Measurements from ENCODE around the gene ANKRD11.

The ANKRD11 gene

DNA sequence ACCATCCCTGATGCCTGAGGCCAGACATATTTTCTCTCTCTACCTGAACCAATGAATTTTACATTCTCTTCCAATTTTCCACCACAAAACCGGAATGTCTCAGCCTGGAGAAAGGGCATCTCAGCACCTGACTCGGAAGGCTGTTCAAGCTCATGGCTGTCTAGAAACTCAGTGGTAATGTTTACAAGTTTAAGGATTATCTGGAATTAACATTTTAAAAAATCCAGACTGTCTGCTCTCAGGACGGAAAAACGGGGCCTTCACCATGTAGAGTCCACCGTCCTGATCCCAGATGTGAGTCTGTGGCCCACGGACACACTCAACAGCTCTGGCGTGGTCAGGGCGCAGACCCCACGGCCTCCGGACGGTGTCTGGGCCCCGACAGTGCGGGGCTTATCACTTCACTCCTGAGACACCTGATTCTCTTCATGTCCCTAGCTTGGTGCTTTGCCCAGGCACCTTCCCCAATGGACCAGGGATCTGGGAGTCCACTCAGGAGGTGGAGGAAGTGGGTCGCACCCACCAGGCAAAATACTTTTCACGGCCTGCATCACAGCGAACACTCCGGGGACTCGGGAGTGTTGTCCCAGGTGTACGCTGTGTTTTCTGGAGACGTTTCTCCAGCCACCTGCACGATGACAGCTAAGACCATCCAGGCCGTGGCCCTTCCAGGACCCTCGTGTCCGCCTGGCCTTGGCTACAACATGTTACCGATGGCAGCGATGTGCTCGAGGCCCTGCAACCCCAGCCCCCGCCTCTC is 171.3 kb downstream of the ANKRD11 start:
- DNase-seq (ENCODE audit: low spot score) (no peak), ATAC-seq (ENCODE audit: low read depth) (no peak)
- Histone ChIP-seq H3K27ac (ENCODE audit: poor library complexity, severe bottlenecking) (peak overlapping the region; percentile 98), H3K36me3 (ENCODE audit: low read depth) (peaks cover 13% of the 10 kb centered on the region), H3K4me3 (ENCODE audit: severe bottlenecking) (no peak overlapping the region), H3K27me3 (ENCODE audit: insufficient read depth, poor library complexity, severe bottlenecking) (no peaks in the 10 kb centered on the region), H3K9me3 (ENCODE audit: severe bottlenecking) (no peaks in the 10 kb centered on the region), H3K4me1 (ENCODE audit: insufficient read depth, poor library complexity, severe bottlenecking) (peaks cover 89% of the 10 kb centered on the region)
- TF ChIP-seq, protein P1, sequence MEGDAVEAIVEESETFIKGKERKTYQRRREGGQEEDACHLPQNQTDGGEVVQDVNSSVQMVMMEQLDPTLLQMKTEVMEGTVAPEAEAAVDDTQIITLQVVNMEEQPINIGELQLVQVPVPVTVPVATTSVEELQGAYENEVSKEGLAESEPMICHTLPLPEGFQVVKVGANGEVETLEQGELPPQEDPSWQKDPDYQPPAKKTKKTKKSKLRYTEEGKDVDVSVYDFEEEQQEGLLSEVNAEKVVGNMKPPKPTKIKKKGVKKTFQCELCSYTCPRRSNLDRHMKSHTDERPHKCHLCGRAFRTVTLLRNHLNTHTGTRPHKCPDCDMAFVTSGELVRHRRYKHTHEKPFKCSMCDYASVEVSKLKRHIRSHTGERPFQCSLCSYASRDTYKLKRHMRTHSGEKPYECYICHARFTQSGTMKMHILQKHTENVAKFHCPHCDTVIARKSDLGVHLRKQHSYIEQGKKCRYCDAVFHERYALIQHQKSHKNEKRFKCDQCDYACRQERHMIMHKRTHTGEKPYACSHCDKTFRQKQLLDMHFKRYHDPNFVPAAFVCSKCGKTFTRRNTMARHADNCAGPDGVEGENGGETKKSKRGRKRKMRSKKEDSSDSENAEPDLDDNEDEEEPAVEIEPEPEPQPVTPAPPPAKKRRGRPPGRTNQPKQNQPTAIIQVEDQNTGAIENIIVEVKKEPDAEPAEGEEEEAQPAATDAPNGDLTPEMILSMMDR (IDR thresholded peaks at IDR 0.05; ENCODE audit: poor library complexity, severe bottlenecking), result no peak

DNA sequence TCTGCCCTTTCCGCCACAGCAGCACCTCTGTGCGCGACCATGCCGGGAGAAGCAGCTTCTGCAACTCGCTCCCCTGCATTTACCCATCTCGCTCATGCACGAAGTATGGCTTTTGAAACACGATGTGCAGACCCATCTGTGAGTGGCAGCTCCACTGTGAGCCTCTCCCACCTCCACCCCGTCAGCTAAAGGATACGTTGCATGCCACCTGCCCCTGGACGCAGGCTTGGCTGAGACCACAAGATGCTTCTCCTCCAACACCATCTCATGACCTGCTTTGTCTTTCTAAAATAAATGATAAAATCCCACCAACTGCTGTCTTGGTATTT is 172.0 kb downstream of the ANKRD11 start:
- H3K27me3 ChIP-seq (ENCODE audit: insufficient read depth, poor library complexity, severe bottlenecking), result no peaks in the 10 kb centered on the region
- no peak overlapping the region for H3K4me3 ChIP-seq (ENCODE audit: severe bottlenecking)
- peak overlapping the region; percentile 98 for H3K27ac ChIP-seq (ENCODE audit: poor library complexity, severe bottlenecking)
- no peaks in the 10 kb centered on the region for H3K9me3 ChIP-seq (ENCODE audit: severe bottlenecking)
- TF ChIP-seq, protein P1 (IDR thresholded peaks at IDR 0.05; ENCODE audit: poor library complexity, severe bottlenecking), result no peak
- H3K36me3 ChIP-seq (ENCODE audit: low read depth), result peaks cover 15% of the 10 kb centered on the region
- ATAC-seq (ENCODE audit: low read depth), result no peak
- no peak for DNase-seq (ENCODE audit: low spot score)
- peaks cover 84% of the 10 kb centered on the region for H3K4me1 ChIP-seq (ENCODE audit: insufficient read depth, poor library complexity, severe bottlenecking)

DNA sequence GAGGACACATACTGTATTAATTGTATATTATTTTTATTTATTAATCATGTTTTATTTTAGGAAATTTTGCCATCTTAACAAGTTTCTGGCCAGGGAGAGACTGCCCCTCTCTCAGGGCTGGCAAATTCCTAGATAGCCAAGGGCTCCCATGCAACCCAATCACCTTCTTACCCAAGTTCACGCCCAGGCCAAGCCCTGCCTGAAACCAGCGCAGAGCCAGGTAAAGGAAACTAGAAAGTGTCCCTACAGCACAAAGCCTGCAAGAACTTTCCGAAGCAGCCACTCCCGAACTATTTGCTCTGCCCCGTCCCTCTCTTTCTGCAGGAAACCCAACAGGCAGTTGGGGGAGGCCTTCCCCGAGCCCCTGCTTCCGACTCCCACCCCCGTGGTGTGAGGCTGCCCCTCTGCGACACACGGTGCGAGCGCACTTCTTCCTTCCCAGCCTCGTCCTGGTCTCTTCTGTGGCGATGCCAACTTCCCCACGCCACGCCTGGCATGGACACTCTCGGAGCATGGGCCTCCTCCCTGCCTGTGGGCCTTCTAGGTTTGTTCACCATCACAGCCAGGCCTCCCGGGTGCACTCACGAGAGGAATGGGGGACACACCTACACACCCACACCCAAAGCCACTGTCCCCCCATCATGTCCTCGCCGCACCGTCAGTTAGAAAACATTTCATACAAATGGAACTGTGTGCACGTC is 172.5 kb downstream of the ANKRD11 start:
- peaks cover 20% of the 10 kb centered on the region for H3K36me3 ChIP-seq (ENCODE audit: low read depth)
- no peaks in the 10 kb centered on the region for H3K9me3 ChIP-seq (ENCODE audit: severe bottlenecking)
- TF ChIP-seq, protein P1 (IDR thresholded peaks at IDR 0.05; ENCODE audit: poor library complexity, severe bottlenecking), result no peak
- H3K27ac ChIP-seq (ENCODE audit: poor library complexity, severe bottlenecking), result peak overlapping the region; percentile 98
- H3K4me3 ChIP-seq (ENCODE audit: severe bottlenecking), result no peak overlapping the region
- H3K4me1 ChIP-seq (ENCODE audit: insufficient read depth, poor library complexity, severe bottlenecking), result peaks cover 81% of the 10 kb centered on the region
- DNase-seq (ENCODE audit: low spot score) (no peak), ATAC-seq (ENCODE audit: low read depth) (no peak)
- no peaks in the 10 kb centered on the region for H3K27me3 ChIP-seq (ENCODE audit: insufficient read depth, poor library complexity, severe bottlenecking)

DNA sequence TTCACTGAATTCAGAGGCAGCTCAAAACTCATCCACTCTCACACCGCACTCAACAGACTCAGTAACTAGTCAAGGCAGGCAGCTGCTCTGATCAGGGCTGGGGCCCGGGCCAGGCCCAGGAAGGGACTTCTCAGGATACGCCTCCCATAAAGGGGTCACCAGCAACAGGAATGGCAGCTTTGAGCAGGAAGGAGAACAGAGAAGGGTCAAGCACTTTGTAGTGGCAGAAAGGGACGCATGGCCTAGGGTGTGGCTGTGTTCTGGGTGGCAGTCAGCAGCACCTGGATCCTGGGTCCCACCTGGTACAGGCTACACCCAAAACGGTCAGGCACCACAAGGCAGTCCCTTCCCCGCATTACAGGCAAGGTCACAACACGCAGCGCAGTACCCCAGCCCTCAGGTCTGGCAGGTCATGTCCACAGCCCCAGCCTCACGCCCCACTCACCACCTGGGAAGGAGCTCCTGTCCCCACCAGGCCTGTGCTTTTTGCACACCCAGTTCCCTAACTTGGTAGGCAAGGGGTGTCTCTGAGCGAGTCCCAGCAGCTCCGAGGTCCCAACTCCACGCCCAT is 173.2 kb downstream of the ANKRD11 start:
- ATAC-seq (ENCODE audit: low read depth) (no peak), DNase-seq (ENCODE audit: low spot score) (no peak)

More for the DNA sequence above, 173.2 kb downstream of the ANKRD11 start:
- Histone ChIP-seq H3K27ac (ENCODE audit: poor library complexity, severe bottlenecking) (peak overlapping the region; percentile 98), H3K36me3 (ENCODE audit: low read depth) (peaks cover 27% of the 10 kb centered on the region), H3K4me1 (ENCODE audit: insufficient read depth, poor library complexity, severe bottlenecking) (peaks cover 74% of the 10 kb centered on the region), H3K9me3 (ENCODE audit: severe bottlenecking) (no peaks in the 10 kb centered on the region), H3K27me3 (ENCODE audit: insufficient read depth, poor library complexity, severe bottlenecking) (no peaks in the 10 kb centered on the region), H3K4me3 (ENCODE audit: severe bottlenecking) (no peak overlapping the region)
- TF ChIP-seq, protein P1 (IDR thresholded peaks at IDR 0.05; ENCODE audit: poor library complexity, severe bottlenecking), result no peak
